Liver (tissue), 9 donors: Measurements from ENCODE around the gene UMPS. TPM values are rescaled to one million over a fixed set of nuclear protein-coding genes. Genes with fewer than 3 reads are reported as not detected.

Source experiments
- DNase-seq: peaks from one replicate; pipeline ENCODE4 v3.0.0-alpha.2; 2017; ENCODE audit warnings: low spot score
- H3K27ac ChIP-seq, 2 donors: one replicate each; pipeline ENCODE4 v1.7.0; 2013; ENCODE audit warnings: inconsistent platforms in 2 of 2, low read length in 2 of 2, control low read depth in 1 of 2, low read depth in 1 of 2, mild to moderate bottlenecking in 1 of 2
- H3K27me3 ChIP-seq, 4 donors: one replicate each; pipeline versions ENCODE4 v1.6.1 to v1.7.0; 2013; ENCODE audit warnings: low read length in 3 of 4, inconsistent platforms in 1 of 4, mild to moderate bottlenecking in 1 of 4, moderate library complexity in 1 of 4; ENCODE audit not compliant: control insufficient read depth in 4 of 4, insufficient read depth in 4 of 4
- H3K36me3 ChIP-seq, 4 donors: one replicate each; pipeline versions ENCODE4 v1.6.1 to v1.7.0; 2013; ENCODE audit warnings: low read length in 3 of 4, mild to moderate bottlenecking in 3 of 4, low read depth in 1 of 4, moderate library complexity in 1 of 4; ENCODE audit not compliant: control insufficient read depth in 4 of 4, insufficient read depth in 3 of 4
- H3K4me1 ChIP-seq, 4 donors: one replicate each; pipeline versions ENCODE4 v1.6.1 to v1.7.0; 2013; ENCODE audit warnings: low read length in 3 of 4, mild to moderate bottlenecking in 3 of 4, moderate library complexity in 1 of 4; ENCODE audit not compliant: control insufficient read depth in 4 of 4, insufficient read depth in 4 of 4
- H3K4me3 ChIP-seq, 3 donors: one replicate each; pipeline versions ENCODE4 v1.6.1 to v1.7.0; 2013; ENCODE audit warnings: low read length in 3 of 3, control low read depth in 1 of 3, low read depth in 1 of 3, mild to moderate bottlenecking in 1 of 3
- H3K9ac ChIP-seq, 2 donors: one replicate each; pipeline ENCODE4 v1.7.0; 2013; ENCODE audit warnings: low read length in 2 of 2, mild to moderate bottlenecking in 2 of 2, moderate library complexity in 2 of 2, control low read depth in 1 of 2, low read depth in 1 of 2
- H3K9me3 ChIP-seq, 4 donors: one replicate each; pipeline versions ENCODE4 v1.6.1 to v1.7.0; 2013; ENCODE audit warnings: low read length in 3 of 4; ENCODE audit not compliant: control insufficient read depth in 4 of 4
- EGR1 ChIP-seq, 2 donors: IDR thresholded peaks; 2 replicates each; pipeline ENCODE4 v1.6.1; 2016 to 2018; ENCODE audit warnings: antibody characterized with exemption in 2 of 2, low read depth in 2 of 2
- FOXA1 ChIP-seq: IDR thresholded peaks from 2 replicates; pipeline ENCODE4 v1.6.1; 2016; ENCODE audit warnings: antibody characterized with exemption
- FOXA2 ChIP-seq: IDR thresholded peaks from 2 replicates; pipeline ENCODE4 v1.6.1; 2016; ENCODE audit warnings: antibody characterized with exemption
- GABPA ChIP-seq, 2 donors: IDR thresholded peaks in 1 of 2; conservative IDR thresholded peaks in 1 of 2; 2 replicates each; pipeline ENCODE4 v1.6.1; 2016; ENCODE audit warnings: antibody characterized with exemption in 2 of 2, mild to moderate bottlenecking in 1 of 2, moderate library complexity in 1 of 2
- HNF4A ChIP-seq, 2 donors: conservative IDR thresholded peaks; 2 replicates each; pipeline ENCODE4 v1.6.1; 2016; ENCODE audit warnings: antibody characterized with exemption in 2 of 2, mild to moderate bottlenecking in 2 of 2
- HNF4G ChIP-seq: IDR thresholded peaks from 2 replicates; pipeline ENCODE4 v1.6.1; 2016; ENCODE audit warnings: antibody characterized with exemption
- JUND ChIP-seq, 2 donors: IDR thresholded peaks; 2 replicates each; pipeline ENCODE4 v1.6.1; 2016; ENCODE audit warnings: antibody characterized with exemption in 2 of 2
- NR2F2 ChIP-seq: IDR thresholded peaks from 2 replicates; pipeline ENCODE4 v1.6.1; 2016; ENCODE audit warnings: antibody characterized with exemption
- RXRA ChIP-seq, 2 donors: IDR thresholded peaks; 2 replicates each; pipeline ENCODE4 v1.6.1; 2017 to 2018; ENCODE audit warnings: antibody characterized with exemption in 2 of 2, mild to moderate bottlenecking in 1 of 2
- SP1 ChIP-seq: IDR thresholded peaks from 2 replicates; pipeline ENCODE4 v1.6.1; 2018; ENCODE audit warnings: antibody characterized with exemption, mild to moderate bottlenecking
- TAF1 ChIP-seq: conservative IDR thresholded peaks from 2 replicates; pipeline ENCODE4 v1.6.1; 2016; ENCODE audit warnings: antibody characterized with exemption, mild to moderate bottlenecking
- YY1 ChIP-seq: IDR thresholded peaks from 2 replicates; pipeline ENCODE4 v1.6.1; 2016; ENCODE audit warnings: antibody characterized with exemption, mild to moderate bottlenecking
- WGBS: extraction: QIAGEN DNeasy Blood & Tissue Kit; methylation state at CpG from one replicate; pipeline ENCODE4 v1.1.7; 2013; 5-methylcytosine and 5-hydroxymethylcytosine counted together
- polyA plus RNA-seq, 2 donors: library from polyadenylated mRNA; stranded (reverse) in 1 of 2; unstranded in 1 of 2; fragments of 200-250 nt in 1 of 2; fragments of >200 nt in 1 of 2; fragmentation: Nextera tagmentation in 1 of 2; extraction: Ambion mirVana in 1 of 2; gene quantifications; one replicate each; pipeline versions ENCODE4 v1.2.1 to v1.2.3, GENCODE V29; 2013 to 2015
- total RNA-seq, 2 donors: library from RNA; depleted of rRNA; stranded (reverse); fragments of >200 nt; gene quantifications; one replicate each; pipeline ENCODE4 v1.2.3, GENCODE V29; 2014
- TF ChIP-seq, protein P1 (sequence below): IDR thresholded peaks from 2 replicates; pipeline ENCODE4 v1.6.1; 2016; ENCODE audit warnings: antibody characterized with exemption
- TF ChIP-seq, protein P2 (sequence below): IDR thresholded peaks from 2 replicates; pipeline ENCODE4 v1.6.1; 2016; ENCODE audit warnings: antibody characterized with exemption, mild to moderate bottlenecking
- TF ChIP-seq, protein P3 (sequence below): IDR thresholded peaks from 2 replicates; pipeline ENCODE4 v1.6.1; 2016; ENCODE audit warnings: antibody characterized with exemption
- TF ChIP-seq, protein P4 (sequence below): fragments of 150-350 bp; IDR thresholded peaks from 2 replicates; pipeline ENCODE4 v1.5.1; 2017; ENCODE audit warnings: improper control_type of control experiment, low read depth, low read length; ENCODE audit not compliant: missing input control
- TF ChIP-seq, protein P5 (sequence below): IDR thresholded peaks from 2 replicates; pipeline ENCODE4 v1.6.1; 2016; ENCODE audit warnings: antibody characterized with exemption
- donor health status: healthy.
- donor health status: healthy.
- donor health status: healthy.
- donor health status: healthy.
- donor health status: healthy.

The UMPS gene
- total and polyA plus RNA-seq, 4 donors = 21.3 to 39.4 (median 26.0) TPM

DNA sequence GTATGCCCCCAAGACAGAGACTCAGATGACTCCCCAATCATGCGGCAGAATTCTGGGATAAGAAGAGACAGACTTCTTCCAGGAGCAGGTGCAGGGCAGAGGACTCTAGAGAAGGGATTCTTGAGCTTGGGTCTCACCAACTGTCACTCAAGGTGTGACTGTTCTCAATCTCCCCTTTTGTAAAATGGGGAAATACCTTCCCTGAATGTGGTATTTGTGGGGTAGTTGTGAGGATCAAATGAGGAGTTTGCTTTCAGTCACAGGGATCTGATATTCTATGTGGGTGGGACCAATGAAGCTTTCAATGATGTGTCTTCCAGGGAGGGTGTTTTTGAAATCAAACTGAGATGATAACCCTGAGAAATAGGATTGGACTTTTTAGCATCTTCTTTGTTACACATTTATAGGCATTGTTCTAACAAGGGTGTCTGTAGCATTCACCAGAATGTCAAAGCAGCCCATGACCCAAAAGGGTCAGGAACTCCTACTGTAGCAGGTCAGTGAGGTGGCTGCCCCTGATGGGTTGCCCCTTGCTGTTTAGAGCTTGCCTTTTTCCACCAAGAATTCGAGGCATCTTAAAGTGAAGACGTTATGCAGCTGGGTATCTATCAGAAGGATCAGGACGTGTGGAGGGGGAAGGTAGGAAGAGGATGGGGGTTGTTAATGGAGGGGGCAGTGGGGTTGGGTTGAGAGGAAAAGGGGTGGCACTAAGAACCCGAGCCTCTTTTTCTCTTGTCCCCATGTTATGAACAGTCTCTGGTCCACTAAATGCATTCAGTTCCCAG, 28.8 kb downstream of the UMPS start:
- Histone ChIP-seq H3K27ac (no peak overlapping the region), H3K27me3 (no peaks in the 10 kb centered on the region), H3K9me3 (no peaks in the 10 kb centered on the region), H3K4me3 (no peak overlapping the region), H3K9ac (no peak overlapping the region), H3K36me3 (peaks cover 0 to 11% (median 6%) of the 10 kb centered on the region in 4 donors), H3K4me1 (peaks cover 0 to 19% (median 16%) of the 10 kb centered on the region in 4 donors)
- TF ChIP-seq YY1 (no peak), SP1 (no peak), EGR1 (IDR thresholded peaks at IDR 0.05; ENCODE audit: low read depth in 2 of 2) (no peak)
- TF ChIP-seq, protein P1, sequence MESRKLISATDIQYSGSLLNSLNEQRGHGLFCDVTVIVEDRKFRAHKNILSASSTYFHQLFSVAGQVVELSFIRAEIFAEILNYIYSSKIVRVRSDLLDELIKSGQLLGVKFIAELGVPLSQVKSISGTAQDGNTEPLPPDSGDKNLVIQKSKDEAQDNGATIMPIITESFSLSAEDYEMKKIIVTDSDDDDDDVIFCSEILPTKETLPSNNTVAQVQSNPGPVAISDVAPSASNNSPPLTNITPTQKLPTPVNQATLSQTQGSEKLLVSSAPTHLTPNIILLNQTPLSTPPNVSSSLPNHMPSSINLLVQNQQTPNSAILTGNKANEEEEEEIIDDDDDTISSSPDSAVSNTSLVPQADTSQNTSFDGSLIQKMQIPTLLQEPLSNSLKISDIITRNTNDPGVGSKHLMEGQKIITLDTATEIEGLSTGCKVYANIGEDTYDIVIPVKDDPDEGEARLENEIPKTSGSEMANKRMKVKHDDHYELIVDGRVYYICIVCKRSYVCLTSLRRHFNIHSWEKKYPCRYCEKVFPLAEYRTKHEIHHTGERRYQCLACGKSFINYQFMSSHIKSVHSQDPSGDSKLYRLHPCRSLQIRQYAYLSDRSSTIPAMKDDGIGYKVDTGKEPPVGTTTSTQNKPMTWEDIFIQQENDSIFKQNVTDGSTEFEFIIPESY = no peak
- TF ChIP-seq, protein P2, sequence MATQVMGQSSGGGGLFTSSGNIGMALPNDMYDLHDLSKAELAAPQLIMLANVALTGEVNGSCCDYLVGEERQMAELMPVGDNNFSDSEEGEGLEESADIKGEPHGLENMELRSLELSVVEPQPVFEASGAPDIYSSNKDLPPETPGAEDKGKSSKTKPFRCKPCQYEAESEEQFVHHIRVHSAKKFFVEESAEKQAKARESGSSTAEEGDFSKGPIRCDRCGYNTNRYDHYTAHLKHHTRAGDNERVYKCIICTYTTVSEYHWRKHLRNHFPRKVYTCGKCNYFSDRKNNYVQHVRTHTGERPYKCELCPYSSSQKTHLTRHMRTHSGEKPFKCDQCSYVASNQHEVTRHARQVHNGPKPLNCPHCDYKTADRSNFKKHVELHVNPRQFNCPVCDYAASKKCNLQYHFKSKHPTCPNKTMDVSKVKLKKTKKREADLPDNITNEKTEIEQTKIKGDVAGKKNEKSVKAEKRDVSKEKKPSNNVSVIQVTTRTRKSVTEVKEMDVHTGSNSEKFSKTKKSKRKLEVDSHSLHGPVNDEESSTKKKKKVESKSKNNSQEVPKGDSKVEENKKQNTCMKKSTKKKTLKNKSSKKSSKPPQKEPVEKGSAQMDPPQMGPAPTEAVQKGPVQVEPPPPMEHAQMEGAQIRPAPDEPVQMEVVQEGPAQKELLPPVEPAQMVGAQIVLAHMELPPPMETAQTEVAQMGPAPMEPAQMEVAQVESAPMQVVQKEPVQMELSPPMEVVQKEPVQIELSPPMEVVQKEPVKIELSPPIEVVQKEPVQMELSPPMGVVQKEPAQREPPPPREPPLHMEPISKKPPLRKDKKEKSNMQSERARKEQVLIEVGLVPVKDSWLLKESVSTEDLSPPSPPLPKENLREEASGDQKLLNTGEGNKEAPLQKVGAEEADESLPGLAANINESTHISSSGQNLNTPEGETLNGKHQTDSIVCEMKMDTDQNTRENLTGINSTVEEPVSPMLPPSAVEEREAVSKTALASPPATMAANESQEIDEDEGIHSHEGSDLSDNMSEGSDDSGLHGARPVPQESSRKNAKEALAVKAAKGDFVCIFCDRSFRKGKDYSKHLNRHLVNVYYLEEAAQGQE = no peak
- TF ChIP-seq, protein P3, sequence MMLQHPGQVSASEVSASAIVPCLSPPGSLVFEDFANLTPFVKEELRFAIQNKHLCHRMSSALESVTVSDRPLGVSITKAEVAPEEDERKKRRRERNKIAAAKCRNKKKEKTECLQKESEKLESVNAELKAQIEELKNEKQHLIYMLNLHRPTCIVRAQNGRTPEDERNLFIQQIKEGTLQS = no peak
- no peak for DNase-seq
- WGBS = 71% methylated on average over 5 of the region's 5 CpGs

DNA sequence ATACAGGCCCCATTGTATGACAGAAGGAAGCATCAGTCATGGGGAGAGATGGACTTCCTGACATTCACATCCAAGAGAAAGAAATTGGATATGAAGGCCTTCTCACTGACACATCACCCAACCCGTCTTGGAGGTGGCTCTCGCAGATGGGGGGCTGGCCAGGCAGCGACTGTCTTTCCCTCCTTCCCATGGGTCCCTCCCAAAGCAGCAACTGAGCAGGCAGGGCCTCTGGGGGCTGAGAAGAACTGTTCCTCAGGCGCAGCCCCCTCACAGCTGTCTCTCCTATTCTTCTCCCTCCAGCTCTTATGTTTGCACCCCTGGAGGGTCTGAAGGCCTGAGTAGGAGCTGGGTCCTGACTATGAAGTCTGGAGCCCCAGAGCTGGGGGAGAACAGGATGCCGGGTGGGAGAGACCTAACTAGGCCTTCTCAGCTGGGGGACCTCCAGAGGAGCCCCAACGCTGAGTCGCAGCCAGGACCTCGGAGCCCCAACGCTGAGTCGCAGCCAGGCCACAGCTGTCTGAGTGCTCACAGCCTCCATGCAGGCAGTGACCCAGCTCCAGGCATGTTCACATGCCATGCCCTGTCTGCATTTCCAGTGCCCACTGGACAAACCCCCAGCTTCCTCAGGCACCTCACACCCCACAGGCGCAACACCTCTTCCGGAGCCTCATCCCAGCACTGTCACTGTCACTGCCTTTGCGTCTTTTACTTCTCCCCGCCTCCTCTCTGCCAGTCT, 29.6 kb downstream of the UMPS start:
- no peak for DNase-seq
- H3K27ac ChIP-seq = no peak overlapping the region
- H3K9ac ChIP-seq = no peak overlapping the region
- H3K4me3 ChIP-seq = no peak overlapping the region
- 92% methylated on average over 14 of the region's 14 CpGs for WGBS
- peaks cover 0 to 19% (median 16%) of the 10 kb centered on the region in 4 donors for H3K4me1 ChIP-seq
- peaks cover 1 to 15% (median 12%) of the 10 kb centered on the region in 4 donors for H3K36me3 ChIP-seq
- H3K27me3 ChIP-seq = no peaks in the 10 kb centered on the region
- no peaks in the 10 kb centered on the region for H3K9me3 ChIP-seq
- TF ChIP-seq, protein P4, sequence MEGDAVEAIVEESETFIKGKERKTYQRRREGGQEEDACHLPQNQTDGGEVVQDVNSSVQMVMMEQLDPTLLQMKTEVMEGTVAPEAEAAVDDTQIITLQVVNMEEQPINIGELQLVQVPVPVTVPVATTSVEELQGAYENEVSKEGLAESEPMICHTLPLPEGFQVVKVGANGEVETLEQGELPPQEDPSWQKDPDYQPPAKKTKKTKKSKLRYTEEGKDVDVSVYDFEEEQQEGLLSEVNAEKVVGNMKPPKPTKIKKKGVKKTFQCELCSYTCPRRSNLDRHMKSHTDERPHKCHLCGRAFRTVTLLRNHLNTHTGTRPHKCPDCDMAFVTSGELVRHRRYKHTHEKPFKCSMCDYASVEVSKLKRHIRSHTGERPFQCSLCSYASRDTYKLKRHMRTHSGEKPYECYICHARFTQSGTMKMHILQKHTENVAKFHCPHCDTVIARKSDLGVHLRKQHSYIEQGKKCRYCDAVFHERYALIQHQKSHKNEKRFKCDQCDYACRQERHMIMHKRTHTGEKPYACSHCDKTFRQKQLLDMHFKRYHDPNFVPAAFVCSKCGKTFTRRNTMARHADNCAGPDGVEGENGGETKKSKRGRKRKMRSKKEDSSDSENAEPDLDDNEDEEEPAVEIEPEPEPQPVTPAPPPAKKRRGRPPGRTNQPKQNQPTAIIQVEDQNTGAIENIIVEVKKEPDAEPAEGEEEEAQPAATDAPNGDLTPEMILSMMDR = no peak
- TF ChIP-seq EGR1 (IDR thresholded peaks at IDR 0.05; ENCODE audit: low read depth in 2 of 2) (no peak), HNF4A (conservative IDR thresholded peaks at IDR 0.05) (no peak), FOXA2 (no peak), GABPA (IDR thresholded peaks at IDR 0.05 in 1 of 2, conservative IDR thresholded peaks at IDR 0.05 in 1 of 2) (no peak), FOXA1 (no peak), TAF1 (no peak), JUND (IDR thresholded peaks at IDR 0.05) (no peak), YY1 (no peak), RXRA (IDR thresholded peaks at IDR 0.05) (no peak), HNF4G (no peak), NR2F2 (no peak)
- TF ChIP-seq, protein P3 = no peak
- TF ChIP-seq, protein P2 = no peak
- TF ChIP-seq, protein P5, sequence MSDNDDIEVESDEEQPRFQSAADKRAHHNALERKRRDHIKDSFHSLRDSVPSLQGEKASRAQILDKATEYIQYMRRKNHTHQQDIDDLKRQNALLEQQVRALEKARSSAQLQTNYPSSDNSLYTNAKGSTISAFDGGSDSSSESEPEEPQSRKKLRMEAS = no peak
